HepG2 (cell line): ENCODE data around the gene ZNF155. TPM values are rescaled to one million over a fixed set of nuclear protein-coding genes. Genes with fewer than 3 reads are reported as not detected.

Experiments
- BCL3 ChIP-seq: sonication (generic); formaldehyde crosslinking; IDR thresholded peaks from 2 replicates; pipeline ENCODE4 v1.5.1; 2020; ENCODE audit warnings: mild to moderate bottlenecking, missing genetic modification reagents, moderate library complexity
- BCL6 ChIP-seq: IDR thresholded peaks from 2 replicates; pipeline ENCODE4 v1.6.1; 2016; ENCODE audit warnings: missing genetic modification reagents, missing compliant biosample characterization
- CEBPB ChIP-seq: IDR thresholded peaks from 2 replicates; pipeline ENCODE4 v1.6.1; 2011; ENCODE audit warnings: low read depth, low read length, improper control_type of control experiment, borderline replicate concordance
- DZIP1 ChIP-seq: sonication (generic); formaldehyde crosslinking; IDR thresholded peaks from 2 replicates; pipeline ENCODE4 v1.5.0; 2020; ENCODE audit warnings: mild to moderate bottlenecking, missing genetic modification reagents
- ELF3 ChIP-seq: IDR thresholded peaks from 2 replicates; pipeline ENCODE4 v1.6.1; 2016; ENCODE audit warnings: missing genetic modification reagents, missing compliant biosample characterization
- GMEB1 ChIP-seq: sonication (generic); formaldehyde crosslinking; IDR thresholded peaks from 2 replicates; pipeline ENCODE4 v1.5.1; 2020; ENCODE audit warnings: missing genetic modification reagents, mild to moderate bottlenecking, borderline replicate concordance
- KAT2B ChIP-seq: fragments of 150-350 bp; IDR thresholded peaks from 2 replicates; pipeline ENCODE4 v1.6.1; 2014; ENCODE audit warnings: low read depth, low read length, borderline replicate concordance
- KDM3A ChIP-seq: IDR thresholded peaks from 2 replicates; pipeline ENCODE4 v1.6.1; 2018; ENCODE audit warnings: low read depth, missing compliant biosample characterization
- MATR3 ChIP-seq: sonication (generic); formaldehyde crosslinking; IDR thresholded peaks from 2 replicates; pipeline ENCODE4 v1.4.0; 2020; ENCODE audit warnings: missing genetic modification reagents
- MAZ ChIP-seq, 2 experiments: sonication (generic) in 1 of 2; formaldehyde crosslinking in 1 of 2; IDR thresholded peaks; 2 replicates each; pipeline versions ENCODE4 v1.5.0 to v1.6.1; 2012 to 2020; ENCODE audit warnings: low read depth in 2 of 2, mild to moderate bottlenecking in 2 of 2, borderline replicate concordance in 1 of 2, improper control_type of control experiment in 1 of 2, low read length in 1 of 2, missing genetic modification reagents in 1 of 2, moderate library complexity in 1 of 2
- RXRA ChIP-seq: sonication (generic); formaldehyde crosslinking; IDR thresholded peaks from 2 replicates; pipeline ENCODE4 v1.5.1; 2020; ENCODE audit warnings: missing genetic modification reagents
- SAFB2 ChIP-seq: sonication (generic); formaldehyde crosslinking; IDR thresholded peaks from 2 replicates; pipeline ENCODE4 v1.5.1; 2020; ENCODE audit warnings: missing genetic modification reagents, low read depth, mild to moderate bottlenecking, borderline replicate concordance
- SPEN ChIP-seq: sonication (generic); formaldehyde crosslinking; IDR thresholded peaks from 2 replicates; pipeline ENCODE4 v1.5.1; 2020; ENCODE audit warnings: low read depth, mild to moderate bottlenecking, missing genetic modification reagents
- YEATS4 ChIP-seq: sonication (generic); formaldehyde crosslinking; IDR thresholded peaks from 2 replicates; pipeline ENCODE4 v1.4.0; 2020; ENCODE audit warnings: missing genetic modification reagents, borderline replicate concordance
- ZFP36L2 ChIP-seq: sonication (generic); formaldehyde crosslinking; IDR thresholded peaks from 2 replicates; pipeline ENCODE4 v1.4.0; 2020; ENCODE audit warnings: missing genetic modification reagents
- ZMAT3 ChIP-seq: sonication (generic); formaldehyde crosslinking; conservative IDR thresholded peaks from 2 replicates; pipeline ENCODE4 v1.7.0; 2021; ENCODE audit warnings: missing genetic modification reagents
- ZMYM4 ChIP-seq: sonication (generic); formaldehyde crosslinking; IDR thresholded peaks from 2 replicates; pipeline ENCODE4 v1.8.1; 2023; ENCODE audit warnings: mild to moderate bottlenecking, missing genetic modification reagents
- ZNF275 ChIP-seq: sonication (generic); formaldehyde crosslinking; IDR thresholded peaks from 2 replicates; pipeline ENCODE4 v1.8.0; 2022; ENCODE audit warnings: missing genetic modification reagents, mild to moderate bottlenecking, inconsistent platforms, borderline replicate concordance
- ZNF343 ChIP-seq: sonication (generic); formaldehyde crosslinking; IDR thresholded peaks from 2 replicates; pipeline ENCODE4 v1.4.0; 2020; ENCODE audit warnings: mild to moderate bottlenecking, missing genetic modification reagents
- ZNF777 ChIP-seq: sonication (generic); formaldehyde crosslinking; IDR thresholded peaks from 2 replicates; pipeline ENCODE4 v1.4.0; 2020; ENCODE audit warnings: missing genetic modification reagents
- polyA plus RNA-seq, 8 experiments: library from polyadenylated mRNA; depleted of rRNA in 3 of 8; stranded (reverse) in 7 of 8; unstranded in 1 of 8; fragments of >200 nt; fragmentation: Illumina TruSeq in 4 of 8; extraction: Trizol in 4 of 8; gene quantifications; 2 replicates each; pipeline versions ENCODE4 v1.2.1 to v1.2.3, GENCODE V29; 2011 to 2016; ENCODE audit warnings: low read depth in 4 of 8, missing spikeins in 1 of 8, mixed read lengths in 1 of 8; ENCODE audit not compliant: insufficient read depth in 1 of 8
- total RNA-seq, 5 experiments: library from RNA; depleted of rRNA; stranded (reverse); fragments of >200 nt; fragmentation: Illumina TruSeq; extraction: Trizol; gene quantifications; 2 replicates each; pipeline ENCODE4 v1.2.3, GENCODE V29; 2016; ENCODE audit warnings: low read depth in 1 of 5
- TF ChIP-seq, protein P1 (sequence below): sonication (generic); formaldehyde crosslinking; IDR thresholded peaks from 2 replicates; pipeline ENCODE4 v1.9.0; 2021; ENCODE audit warnings: missing genetic modification reagents, mild to moderate bottlenecking, borderline replicate concordance

Gene ZNF155
- total and polyA plus RNA-seq, 2 of the 13 experiments (the other 11 are each of a cell fraction or from before 2014, with no cell fraction given): 2.5 to 3.6 TPM

DNA sequence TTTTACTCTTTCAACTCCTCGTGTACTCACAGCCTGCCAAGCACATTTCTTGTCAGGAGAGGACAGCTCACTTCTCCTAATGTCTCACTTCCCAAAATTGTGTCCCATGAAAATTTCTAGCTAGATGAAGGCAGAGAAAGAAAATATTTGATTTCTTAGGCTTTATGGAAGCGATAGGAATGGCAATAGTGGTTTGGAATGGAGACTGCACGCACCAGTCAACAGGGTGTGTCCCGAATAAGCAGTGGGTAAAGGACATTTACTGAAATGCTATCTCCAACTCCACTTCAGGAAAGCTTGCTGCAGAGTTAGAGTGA lies 40.9 kb downstream of the ZNF155 start (continued):
- TF ChIP-seq DZIP1 (CRISPR knock-in tag): no peak
- no peak for TF ChIP-seq BCL3 (CRISPR knock-in tag)
- TF ChIP-seq ELF3 (CRISPR knock-in tag): 0 out of 2 replicates have a peak, but pooled peaks have one; percentile 11
- TF ChIP-seq CEBPB: no peak
- TF ChIP-seq ZMAT3: no peak
- no peak for TF ChIP-seq SAFB2 (CRISPR knock-in tag)
- no peak for TF ChIP-seq ZFP36L2 (CRISPR knock-in tag)
- TF ChIP-seq MAZ (IDR thresholded peaks at IDR 0.05; ENCODE audit: borderline replicate concordance, low read depth, low read length): no peak
- TF ChIP-seq MAZ (CRISPR knock-in tag; IDR thresholded peaks at IDR 0.05; ENCODE audit: low read depth): no peak
- TF ChIP-seq RXRA (CRISPR knock-in tag): no peak
- TF ChIP-seq BCL6 (CRISPR knock-in tag): no peak
- no peak for TF ChIP-seq SPEN (CRISPR knock-in tag)
- no peak for TF ChIP-seq MATR3 (CRISPR knock-in tag)
- no peak for TF ChIP-seq ZNF275 (CRISPR knock-in tag)
- TF ChIP-seq YEATS4: no peak
- TF ChIP-seq KAT2B: no peak
- TF ChIP-seq KDM3A: no peak
- TF ChIP-seq ZMYM4 (CRISPR knock-in tag): peak; percentile 34; the same call in 1 of the 2 replicates
- no peak for TF ChIP-seq GMEB1 (CRISPR knock-in tag)
- TF ChIP-seq, protein P1, sequence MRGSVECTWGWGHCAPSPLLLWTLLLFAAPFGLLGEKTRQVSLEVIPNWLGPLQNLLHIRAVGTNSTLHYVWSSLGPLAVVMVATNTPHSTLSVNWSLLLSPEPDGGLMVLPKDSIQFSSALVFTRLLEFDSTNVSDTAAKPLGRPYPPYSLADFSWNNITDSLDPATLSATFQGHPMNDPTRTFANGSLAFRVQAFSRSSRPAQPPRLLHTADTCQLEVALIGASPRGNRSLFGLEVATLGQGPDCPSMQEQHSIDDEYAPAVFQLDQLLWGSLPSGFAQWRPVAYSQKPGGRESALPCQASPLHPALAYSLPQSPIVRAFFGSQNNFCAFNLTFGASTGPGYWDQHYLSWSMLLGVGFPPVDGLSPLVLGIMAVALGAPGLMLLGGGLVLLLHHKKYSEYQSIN (CRISPR knock-in tag): no peak
- TF ChIP-seq ZNF343 (CRISPR knock-in tag): no peak
- no peak for TF ChIP-seq ZNF777 (CRISPR knock-in tag)
